PC-9 (cell line): ENCODE measurements around the gene KIF26A. TPM values are rescaled to one million over a fixed set of nuclear protein-coding genes. Genes with fewer than 3 reads are reported as not detected.
A peak's percentile ranks its signal among the peaks of the same experiment; 100 is the strongest.

Experiments
- BruUV-seq: library from RNA; stranded (reverse); fragments of 400-500 nt; replicated peaks from 2 replicates; lab custom pipeline; 2021; lab: Mats Ljungman, UMichigan
- CTCF ChIA-PET: fragments of 300-600 bp; sonication (Branson Sonifier 250); formaldehyde crosslinking; loops from one replicate; lab custom pipeline; 2022; ENCODE audit warnings: antibody characterized with exemption; lab: Charles Lee
- POLR2A ChIA-PET: fragments of 300-600 bp; sonication (Branson Sonifier 250); formaldehyde crosslinking; loops from one replicate; lab custom pipeline; 2022; ENCODE audit warnings: antibody characterized with exemption; ENCODE audit not compliant: unreplicated experiment; lab: Charles Lee
- DNase-seq, 2 experiments: peaks; one replicate each; pipeline versions ENCODE4 v3.0.0 to v3.0.0-alpha.2; 2015 to 2022; ENCODE audit warnings: mixed read lengths in 1 of 2
- H2AFZ ChIP-seq: fragments of 200-600 bp; sonication (generic); 2 replicates; pipeline ENCODE4 v1.8.1; 2017; ENCODE audit warnings: antibody characterized with exemption
- H3F3A ChIP-seq: fragments of 200-600 bp; sonication (generic); 2 replicates; pipeline ENCODE4 v1.8.1; 2017; ENCODE audit warnings: antibody characterized with exemption, mild to moderate bottlenecking, low read depth; ENCODE audit not compliant: insufficient read depth
- H3K27ac ChIP-seq: fragments of 200-600 bp; sonication (generic); 2 replicates; pipeline ENCODE4 v1.6.1; 2016; ENCODE audit warnings: mixed run types
- H3K27me3 ChIP-seq: fragments of 200-600 bp; sonication (generic); 2 replicates; pipeline ENCODE4 v1.6.1; 2016; ENCODE audit warnings: low read depth, mixed run types; ENCODE audit not compliant: insufficient read depth
- H3K36me3 ChIP-seq: fragments of 200-600 bp; sonication (generic); 2 replicates; pipeline ENCODE4 v1.6.1; 2016; ENCODE audit warnings: low read depth, mixed run types
- H3K4me1 ChIP-seq: fragments of 200-600 bp; sonication (generic); replicated peaks from 2 replicates; pipeline ENCODE4 v1.6.1; 2016; ENCODE audit warnings: mixed run types; ENCODE audit not compliant: insufficient read depth
- H3K4me2 ChIP-seq: fragments of 200-600 bp; sonication (generic); 2 replicates; pipeline ENCODE4 v1.6.1; 2017; ENCODE audit warnings: mixed run types
- H3K4me3 ChIP-seq: fragments of 200-600 bp; sonication (generic); 2 replicates; pipeline ENCODE4 v1.6.1; 2016; ENCODE audit warnings: mixed run types
- H3K79me2 ChIP-seq: fragments of 200-600 bp; sonication (generic); 2 replicates; pipeline ENCODE4 v1.6.1; 2017; ENCODE audit warnings: low read depth, mixed run types
- H3K9me2 ChIP-seq: fragments of 200-600 bp; sonication (generic); 2 replicates; pipeline ENCODE4 v1.8.1; 2017; ENCODE audit warnings: mild to moderate bottlenecking; ENCODE audit not compliant: insufficient read depth
- H3K9me3 ChIP-seq: fragments of 200-600 bp; sonication (generic); 2 replicates; pipeline ENCODE4 v1.8.1; 2016; ENCODE audit warnings: low read depth; ENCODE audit not compliant: insufficient read depth
- H4K20me1 ChIP-seq: fragments of 200-600 bp; sonication (generic); 2 replicates; pipeline ENCODE4 v1.8.1; 2017; ENCODE audit not compliant: insufficient read depth
- EZH2 ChIP-seq: fragments of 200-600 bp; sonication (generic); IDR thresholded peaks from 2 replicates; pipeline ENCODE4 v1.8.0; 2017; ENCODE audit warnings: antibody characterized with exemption, low read depth
- intact Hi-C: fragments of 100-400 bp; cut with micrococcal nuclease; formaldehyde crosslinking; loops from one replicate; pipeline ENCODE4 v1.10.0; 2022; ENCODE audit not compliant: unreplicated experiment
- total RNA-seq: library from RNA; stranded (reverse); gene quantifications from 2 replicates; pipeline ENCODE4 v1.2.3, GENCODE V29; 2021
- TF ChIP-seq, protein P1 (sequence below): fragments of 200-600 bp; sonication (generic); conservative IDR thresholded peaks from 2 replicates; pipeline ENCODE4 v1.6.1; 2017; ENCODE audit warnings: mixed run types, antibody characterized with exemption, mild to moderate bottlenecking, moderate library complexity

The KIF26A gene
- total RNA-seq, 1 experiment from 2014 or later, result 0.17 TPM

DNA sequence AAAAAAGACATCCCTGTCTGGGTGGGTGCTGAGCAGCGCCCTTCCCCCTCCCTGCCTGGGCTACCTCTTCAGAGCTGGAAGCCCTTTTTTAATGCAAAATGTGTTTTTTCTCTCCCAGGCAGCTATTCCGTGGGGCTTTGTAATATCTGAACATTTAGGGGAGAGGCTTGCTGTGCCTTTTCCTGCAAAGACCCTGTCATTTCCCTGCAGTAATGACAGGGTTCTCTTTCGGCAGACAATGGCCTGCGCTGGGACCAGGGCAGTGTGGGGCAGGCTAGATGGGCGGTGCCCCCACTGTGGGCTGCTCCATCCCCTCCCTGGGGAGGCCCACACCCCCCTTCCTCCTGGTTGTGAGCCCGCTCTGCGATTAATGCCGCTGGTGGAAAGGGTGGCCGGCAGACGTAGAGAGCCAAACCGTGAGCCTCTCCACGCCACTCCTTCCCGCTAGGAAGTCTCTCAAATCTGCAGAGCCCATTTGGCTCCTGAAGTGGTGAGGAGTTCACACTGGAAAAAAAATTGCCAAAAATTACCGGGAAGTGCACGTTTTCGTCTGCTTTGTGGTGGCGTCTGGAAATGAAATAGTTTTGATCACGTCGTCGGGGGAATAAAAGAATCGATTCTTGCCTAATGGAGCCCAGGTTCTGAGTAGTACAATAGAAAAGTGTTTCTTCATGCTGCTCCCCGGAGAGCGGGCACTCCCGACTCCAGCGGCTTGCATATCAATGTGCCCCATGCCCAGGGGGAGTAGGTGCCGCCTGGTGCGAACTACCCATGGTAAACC, 31.5 kb downstream of the KIF26A start:
- no peak for DNase-seq
- ChIA-PET CTCF (no interaction called here), POLR2A (no interaction called here)
- Histone ChIP-seq H2AFZ (no peak overlapping the region), H3K4me3 (no peak overlapping the region), H4K20me1 (no peaks in the 10 kb centered on the region), H3K4me1 (peaks cover 6% of the 10 kb centered on the region; the same call in 1 of the 2 replicates), H3K9me3 (no peaks in the 10 kb centered on the region), H3K9me2 (no peaks in the 10 kb centered on the region), H3K36me3 (no peaks in the 10 kb centered on the region), H3K4me2 (no peak overlapping the region), H3K27me3 (peaks cover 82% of the 10 kb centered on the region), H3K27ac (no peak overlapping the region), H3F3A (peaks cover 3% of the 10 kb centered on the region; the same call in 1 of the 2 replicates), H3K79me2 (no peaks in the 10 kb centered on the region)
- TF ChIP-seq, protein P1, sequence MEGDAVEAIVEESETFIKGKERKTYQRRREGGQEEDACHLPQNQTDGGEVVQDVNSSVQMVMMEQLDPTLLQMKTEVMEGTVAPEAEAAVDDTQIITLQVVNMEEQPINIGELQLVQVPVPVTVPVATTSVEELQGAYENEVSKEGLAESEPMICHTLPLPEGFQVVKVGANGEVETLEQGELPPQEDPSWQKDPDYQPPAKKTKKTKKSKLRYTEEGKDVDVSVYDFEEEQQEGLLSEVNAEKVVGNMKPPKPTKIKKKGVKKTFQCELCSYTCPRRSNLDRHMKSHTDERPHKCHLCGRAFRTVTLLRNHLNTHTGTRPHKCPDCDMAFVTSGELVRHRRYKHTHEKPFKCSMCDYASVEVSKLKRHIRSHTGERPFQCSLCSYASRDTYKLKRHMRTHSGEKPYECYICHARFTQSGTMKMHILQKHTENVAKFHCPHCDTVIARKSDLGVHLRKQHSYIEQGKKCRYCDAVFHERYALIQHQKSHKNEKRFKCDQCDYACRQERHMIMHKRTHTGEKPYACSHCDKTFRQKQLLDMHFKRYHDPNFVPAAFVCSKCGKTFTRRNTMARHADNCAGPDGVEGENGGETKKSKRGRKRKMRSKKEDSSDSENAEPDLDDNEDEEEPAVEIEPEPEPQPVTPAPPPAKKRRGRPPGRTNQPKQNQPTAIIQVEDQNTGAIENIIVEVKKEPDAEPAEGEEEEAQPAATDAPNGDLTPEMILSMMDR, result no peak
- TF ChIP-seq EZH2, result no peak
- intact Hi-C loops, result no loop called here
- BruUV-seq, result no TSS peak

DNA sequence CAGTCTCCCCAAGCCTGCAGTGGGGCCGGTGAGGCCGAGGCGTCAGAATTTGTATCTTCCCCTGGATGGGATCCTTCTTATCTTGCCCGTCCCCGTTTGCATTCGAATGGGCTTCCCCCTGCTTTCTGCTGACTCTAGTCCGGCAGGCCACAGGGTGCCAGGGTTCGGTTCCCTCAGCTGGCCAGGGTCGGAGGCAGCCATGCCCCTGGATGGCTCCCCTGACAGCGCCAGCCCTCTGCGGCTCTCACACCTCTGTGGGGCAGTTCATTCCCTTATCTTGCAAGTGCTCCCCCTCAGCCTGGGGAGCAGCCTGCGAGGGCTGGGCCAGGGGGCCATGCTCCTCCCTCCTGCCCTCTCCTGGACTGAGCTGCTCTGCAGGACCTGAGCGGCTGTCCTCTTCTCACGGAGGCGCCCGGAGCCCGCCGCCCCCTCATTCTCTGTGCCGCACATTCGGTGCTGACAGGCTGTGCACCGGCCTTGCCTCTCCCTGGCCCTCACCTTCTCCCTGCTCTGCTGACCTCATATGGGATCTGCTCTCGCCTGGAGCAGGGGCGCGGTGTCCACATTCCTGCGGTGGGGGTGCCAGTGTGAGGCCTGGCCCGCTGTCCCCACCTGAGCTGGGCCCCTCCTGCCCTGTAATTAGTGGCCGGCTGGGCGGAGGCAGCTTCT, 32.8 kb downstream of the KIF26A start:
- Histone ChIP-seq H3K4me2 (peak overlapping the region; percentile 28; the same call in 1 of the 2 replicates), H3K4me1 (peaks cover 6% of the 10 kb centered on the region; the same call in 1 of the 2 replicates), H3K27ac (no peak overlapping the region), H3K36me3 (no peaks in the 10 kb centered on the region), H3K79me2 (no peaks in the 10 kb centered on the region), H3F3A (no peaks in the 10 kb centered on the region), H3K4me3 (no peak overlapping the region), H4K20me1 (no peaks in the 10 kb centered on the region), H3K9me2 (no peaks in the 10 kb centered on the region), H3K27me3 (peaks cover 87% of the 10 kb centered on the region), H3K9me3 (no peaks in the 10 kb centered on the region), H2AFZ (no peak overlapping the region)
- BruUV-seq, result no TSS peak
- DNase-seq, result peak; percentile 57 to 90
- intact Hi-C loops, result no loop called here
- CTCF ChIA-PET, result no interaction called here
- no peak for TF ChIP-seq EZH2
- TF ChIP-seq, protein P1, result no peak
- POLR2A ChIA-PET, result interaction anchor here (0.6 kb wide), 1 partner anchor 100 kb away, joined by 3 read pairs; no protein-coding TSS in a partner anchor

DNA sequence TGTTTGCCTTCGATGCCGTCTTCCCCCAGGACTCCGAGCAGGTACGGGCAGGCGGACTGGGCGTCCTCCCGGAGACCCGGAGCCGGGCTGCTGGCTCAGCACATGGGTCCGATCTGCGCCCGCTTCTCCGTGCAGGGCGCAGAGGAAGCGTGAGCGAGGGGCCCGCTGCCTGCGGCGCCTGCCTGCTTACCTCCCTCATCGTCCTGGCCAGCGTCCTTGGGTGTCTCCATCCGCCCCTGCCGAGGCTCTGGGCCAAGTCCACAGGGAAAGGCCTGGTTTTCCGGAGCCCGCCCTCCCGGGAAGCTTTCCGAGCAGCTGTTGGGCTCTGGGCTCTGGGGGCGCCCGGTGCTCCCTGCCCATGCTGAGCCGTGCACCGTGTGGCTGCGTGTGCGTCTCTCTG, 33.5 kb downstream of the KIF26A start:
- CTCF ChIA-PET, result no interaction called here
- Histone ChIP-seq H3K27me3 (peaks cover 87% of the 10 kb centered on the region), H3K4me1 (peaks cover 6% of the 10 kb centered on the region; the same call in 1 of the 2 replicates)

More for the DNA sequence above, 33.5 kb downstream of the KIF26A start:
- Histone ChIP-seq H3K4me3 (no peak overlapping the region), H2AFZ (no peak overlapping the region), H3K9me2 (no peaks in the 10 kb centered on the region), H4K20me1 (no peaks in the 10 kb centered on the region), H3K4me2 (no peak overlapping the region), H3K9me3 (no peaks in the 10 kb centered on the region), H3K36me3 (no peaks in the 10 kb centered on the region), H3K79me2 (no peaks in the 10 kb centered on the region), H3F3A (no peaks in the 10 kb centered on the region), H3K27ac (no peak overlapping the region)
- POLR2A ChIA-PET, result interaction anchor here (0.6 kb wide), 1 partner anchor 100 kb away, joined by 3 read pairs; no protein-coding TSS in a partner anchor
- no peak for DNase-seq
- TF ChIP-seq, protein P1, result no peak
- TF ChIP-seq EZH2, result no peak
- BruUV-seq, result no TSS peak
- intact Hi-C loops, result no loop called here
